ENCODE measurements around the gene ZSCAN31. TPM values are rescaled to one million over a fixed set of nuclear protein-coding genes. Genes with fewer than 3 reads are reported as not detected.

ZSCAN31 gene
- total RNA-seq, 1 donor from 2014 or later: 8.6 TPM

DNA sequence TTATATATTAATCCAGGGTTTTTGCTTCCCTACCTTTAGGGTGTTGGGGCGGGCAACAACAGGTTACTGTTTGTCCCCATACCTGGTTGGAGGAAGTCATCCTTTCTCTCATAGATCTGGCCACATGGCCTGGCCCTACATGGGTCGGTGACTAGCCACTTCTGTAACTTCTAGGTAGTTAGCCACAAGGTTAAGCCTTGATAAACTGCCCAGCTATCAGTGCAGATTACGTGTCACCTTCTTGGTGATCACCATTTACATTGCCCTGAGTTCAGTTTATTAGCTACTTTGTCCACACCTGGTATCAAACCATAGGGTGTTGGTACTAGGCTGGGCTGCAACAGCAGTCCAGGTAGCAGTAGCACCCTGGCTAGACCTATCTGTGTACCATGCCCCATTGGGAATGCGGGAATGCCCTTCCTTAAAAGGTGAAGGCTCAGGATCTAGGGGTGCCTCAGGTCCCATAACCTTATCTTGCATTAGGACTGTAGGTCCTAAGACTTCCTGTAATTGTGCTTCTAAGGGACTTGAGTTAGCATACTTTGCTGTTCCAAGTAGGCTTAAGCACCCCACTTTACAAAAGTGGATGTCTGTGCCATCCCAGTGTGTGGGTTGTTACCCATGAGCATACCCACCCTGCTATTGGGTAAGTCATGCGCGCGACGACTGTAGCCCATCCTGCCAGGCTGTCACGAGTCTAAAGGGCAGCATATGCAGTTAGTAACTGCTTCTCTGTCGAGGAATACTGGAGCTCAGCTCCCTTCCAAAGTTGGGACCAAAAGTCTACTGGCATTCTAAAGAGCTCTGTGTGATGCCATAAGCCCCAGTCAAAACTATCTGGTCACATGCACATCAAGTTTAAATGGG lies 19.0 kb upstream of the ZSCAN31 start:
- DNase-seq (no peak), ATAC-seq (no peak)
- intact Hi-C loops (cut with micrococcal nuclease): loop anchor here (10.0 kb wide), 1 partner anchor 220 kb away; no protein-coding TSS in a partner anchor

DNA sequence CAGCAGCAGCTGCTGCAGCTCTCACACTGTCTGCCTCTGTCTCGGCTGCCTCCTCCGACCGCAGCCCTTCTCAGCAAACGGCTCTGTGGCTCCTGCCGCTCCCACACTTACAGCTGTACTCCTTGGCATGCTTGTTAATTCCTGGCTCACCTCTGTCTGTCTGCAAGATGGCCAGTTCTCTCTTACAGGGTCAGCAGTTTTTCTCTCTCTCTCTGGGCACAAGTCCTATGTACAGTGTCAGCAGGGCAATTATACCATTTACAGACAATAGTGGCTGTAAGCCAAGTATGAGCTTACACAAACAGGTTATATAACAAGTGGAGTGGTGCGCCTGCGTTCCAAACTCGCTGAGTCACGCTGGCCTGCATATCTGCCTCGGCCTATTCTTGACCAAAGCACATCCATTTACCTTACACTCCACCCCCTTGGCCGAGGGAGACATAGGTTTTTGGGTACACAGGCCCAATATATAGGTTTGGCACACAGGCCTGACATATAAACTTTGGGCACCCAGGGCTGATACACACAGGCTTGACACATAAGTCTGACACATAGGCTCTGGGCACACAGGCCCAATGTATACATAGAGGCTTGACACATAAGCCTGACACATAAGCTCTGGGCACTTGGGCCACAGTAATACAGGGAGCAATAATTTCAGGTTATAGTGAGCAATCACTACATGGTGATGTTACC lies 18.2 kb upstream of the ZSCAN31 start:
- peak; percentile 63 for DNase-seq
- intact Hi-C loops (cut with micrococcal nuclease): loop anchor here (10.0 kb wide), 1 partner anchor 219 kb away; no protein-coding TSS in a partner anchor
- peak; percentile 3 for ATAC-seq

DNA sequence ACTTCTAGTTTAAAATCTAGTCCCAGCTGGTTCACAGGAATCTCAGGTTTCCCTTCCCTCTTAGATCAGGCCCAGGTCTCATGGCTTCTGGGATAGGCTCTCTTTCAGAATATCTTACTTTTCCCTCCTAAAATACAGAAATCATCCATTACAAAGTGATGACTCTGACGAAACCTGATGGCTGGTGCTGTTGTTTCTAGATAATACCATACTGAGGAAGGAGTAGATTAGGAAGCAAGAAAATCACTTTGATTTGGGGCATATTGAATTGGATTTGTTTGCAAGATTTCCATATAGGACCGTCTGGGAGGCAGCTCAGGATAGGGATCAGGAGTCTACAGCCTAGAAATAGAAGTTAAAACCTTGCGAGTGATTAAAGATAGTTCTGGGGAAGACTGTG lies 17.4 kb upstream of the ZSCAN31 start:
- intact Hi-C loops (cut with micrococcal nuclease): loop anchor here (10.0 kb wide), 1 partner anchor 219 kb away; no protein-coding TSS in a partner anchor
- ATAC-seq (no peak), DNase-seq (no peak)

DNA sequence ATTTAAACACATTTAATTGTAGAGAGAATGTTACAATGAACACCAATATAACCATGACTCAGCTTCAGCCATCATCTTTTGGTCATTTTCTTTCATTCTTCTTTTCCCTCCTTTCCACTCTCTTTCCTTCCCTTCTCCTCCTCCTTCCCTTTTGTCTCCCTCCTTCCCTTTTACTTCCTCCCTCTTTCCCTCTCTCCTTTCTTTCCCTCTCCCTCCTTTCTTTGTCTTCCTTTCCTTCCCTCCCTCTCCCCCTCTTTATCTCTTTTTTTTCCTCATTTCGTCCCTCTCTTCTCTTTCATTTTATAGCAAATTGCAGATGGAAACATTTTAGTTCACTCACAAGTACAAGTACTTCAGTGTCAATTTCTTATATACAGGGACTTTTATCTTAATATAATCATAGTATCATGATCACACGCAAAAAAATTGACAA lies 15.6 kb upstream of the ZSCAN31 start:
- intact Hi-C loops (cut with micrococcal nuclease): loop anchor here (10.0 kb wide), 1 partner anchor 217 kb away; no protein-coding TSS in a partner anchor
- ATAC-seq (no peak), DNase-seq (no peak)

DNA sequence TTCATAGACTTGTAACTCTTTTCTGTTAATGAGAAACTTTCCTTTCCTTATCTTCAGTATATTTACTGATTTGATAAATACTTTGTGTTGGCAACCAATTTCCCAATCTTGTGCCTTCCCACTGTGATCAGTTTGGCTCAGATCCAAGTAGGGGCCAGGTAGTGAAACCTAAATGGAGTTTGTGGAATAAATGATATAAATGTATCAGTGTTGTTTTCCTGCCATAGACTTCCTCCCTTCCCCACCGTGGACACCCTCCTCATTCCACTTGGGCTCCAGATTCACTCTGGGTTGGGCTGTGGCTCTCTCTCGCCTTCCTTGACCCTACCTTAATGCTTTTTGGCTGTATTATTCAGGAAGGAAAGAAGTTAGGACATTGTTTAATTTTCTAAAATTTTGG lies 15.1 kb upstream of the ZSCAN31 start:
- intact Hi-C loops (cut with micrococcal nuclease): loop anchor here (10.0 kb wide), 1 partner anchor 216 kb away; no protein-coding TSS in a partner anchor
- ATAC-seq (no peak), DNase-seq (no peak)

DNA sequence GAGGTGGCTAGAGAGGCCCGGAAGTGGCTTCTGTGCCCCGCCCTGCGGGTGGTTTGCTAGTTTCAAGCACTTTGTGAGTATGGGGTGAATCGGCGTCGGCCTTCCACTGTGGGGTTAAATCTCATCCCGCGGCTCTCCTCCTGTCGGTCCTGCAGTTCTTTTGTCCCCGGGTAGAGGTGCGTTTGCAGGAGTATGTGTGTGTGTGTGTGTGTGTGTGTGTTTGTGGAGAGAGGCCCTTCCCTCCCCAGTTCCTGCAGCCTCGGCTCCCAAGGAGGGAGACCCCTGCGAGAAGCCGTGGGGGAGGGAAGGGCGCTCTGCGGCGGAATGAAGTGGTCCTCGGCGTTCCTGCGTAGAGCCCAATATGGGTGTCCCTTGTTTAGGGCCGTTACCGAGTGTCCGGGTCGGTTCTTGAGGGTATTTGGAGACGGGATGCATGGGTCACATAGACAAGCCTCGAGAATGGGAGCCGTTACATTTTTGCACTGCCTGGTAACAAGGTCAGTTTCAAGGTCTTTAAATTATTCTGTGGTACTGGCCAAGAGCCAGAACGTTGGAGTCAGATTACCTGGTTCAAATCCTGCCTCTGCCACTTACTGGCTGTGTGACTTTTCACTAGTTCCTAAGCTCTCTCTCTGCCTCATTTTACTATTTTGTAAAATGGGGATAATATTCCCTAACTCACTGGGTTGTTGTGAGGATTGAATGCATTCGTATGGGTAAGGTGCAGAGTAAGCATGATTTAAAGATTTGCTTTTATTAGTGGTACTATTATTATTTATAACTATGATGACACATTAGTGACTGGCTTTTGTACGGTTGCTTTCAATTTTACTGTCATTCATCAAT lies 14.2 kb upstream of the ZSCAN31 start, which contains the start of gene ZKSCAN3:
Gene ZKSCAN3 (plus strand): TSS at position 56 of the 846 bp plus-strand sequence. CDS start 9,640 bp downstream, outside the sequence.
- DNase-seq (peak; percentile 88), ATAC-seq (peak; percentile 98)
- intact Hi-C loops (cut with micrococcal nuclease): loop anchor here (10.0 kb wide), 1 partner anchor 215 kb away; no protein-coding TSS in a partner anchor

DNA sequence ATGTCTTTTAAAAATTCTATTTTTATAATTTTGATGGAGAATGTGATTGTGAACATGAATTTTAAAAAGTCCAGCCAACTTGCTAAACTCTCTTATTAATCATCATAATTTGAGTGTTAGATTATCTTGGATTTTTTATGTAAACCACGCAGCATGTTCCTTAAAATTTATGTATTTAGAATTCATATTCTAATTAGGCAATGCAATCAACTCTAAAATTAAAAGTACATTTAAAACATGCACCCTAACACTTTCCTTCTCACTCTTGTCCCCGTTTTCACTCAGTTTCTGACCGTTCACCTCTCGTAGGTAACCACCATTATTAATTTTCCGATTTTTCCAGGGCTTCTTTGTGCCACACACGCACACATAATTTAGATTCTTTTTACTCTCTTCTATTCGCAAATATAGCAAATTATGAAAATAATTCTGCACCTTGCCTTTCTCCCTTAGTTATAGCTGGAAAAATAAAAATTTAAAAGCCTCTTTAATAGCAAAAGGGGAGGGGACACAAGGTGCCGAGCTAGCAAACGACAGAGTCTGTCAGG lies 13.5 kb upstream of the ZSCAN31 start:
- intact Hi-C loops (cut with micrococcal nuclease): no loop called here
- no peak for DNase-seq
- ATAC-seq: no peak

DNA sequence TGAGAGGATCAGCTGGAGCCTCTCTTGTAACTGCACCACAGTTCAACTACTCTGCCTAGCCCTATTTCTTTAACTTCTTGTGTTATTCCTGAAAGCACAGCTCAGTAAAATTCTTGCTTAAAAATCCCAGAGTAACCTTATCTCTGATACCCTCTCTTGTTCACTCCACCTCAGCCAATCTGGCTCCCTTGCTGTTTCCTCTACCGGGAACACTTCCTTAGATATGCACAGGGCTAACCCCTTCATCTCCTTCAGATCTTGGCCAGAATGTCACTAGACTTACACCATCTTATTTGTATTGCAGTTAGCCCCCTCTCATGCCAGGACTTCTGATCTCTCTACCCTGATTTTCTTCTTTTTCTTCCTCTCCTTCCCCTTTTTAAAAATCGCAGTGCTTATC lies 11.2 kb upstream of the ZSCAN31 start:
- no peak for DNase-seq
- intact Hi-C loops (cut with micrococcal nuclease): no loop called here
- no peak for ATAC-seq

DNA sequence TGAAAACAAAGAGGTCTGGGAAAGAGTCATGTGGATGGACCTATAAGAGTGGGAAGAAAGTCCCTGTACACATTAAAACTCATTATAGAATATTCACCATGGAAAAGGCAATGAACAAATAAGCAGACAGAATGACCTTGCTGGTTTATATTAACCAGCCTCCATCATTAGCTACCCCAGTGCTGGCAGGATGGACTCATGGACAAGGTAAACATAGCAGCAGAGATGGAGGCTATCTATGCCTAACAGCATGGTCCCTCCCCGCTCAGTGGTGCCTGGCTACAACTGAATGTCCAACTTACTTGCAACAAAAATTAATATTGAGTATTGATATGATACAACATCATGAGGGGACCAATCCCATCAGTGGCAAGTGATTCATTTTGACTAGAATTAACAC lies 9.3 kb upstream of the ZSCAN31 start:
- DNase-seq (no peak), ATAC-seq (no peak)
- intact Hi-C loops (cut with micrococcal nuclease): no loop called here

DNA sequence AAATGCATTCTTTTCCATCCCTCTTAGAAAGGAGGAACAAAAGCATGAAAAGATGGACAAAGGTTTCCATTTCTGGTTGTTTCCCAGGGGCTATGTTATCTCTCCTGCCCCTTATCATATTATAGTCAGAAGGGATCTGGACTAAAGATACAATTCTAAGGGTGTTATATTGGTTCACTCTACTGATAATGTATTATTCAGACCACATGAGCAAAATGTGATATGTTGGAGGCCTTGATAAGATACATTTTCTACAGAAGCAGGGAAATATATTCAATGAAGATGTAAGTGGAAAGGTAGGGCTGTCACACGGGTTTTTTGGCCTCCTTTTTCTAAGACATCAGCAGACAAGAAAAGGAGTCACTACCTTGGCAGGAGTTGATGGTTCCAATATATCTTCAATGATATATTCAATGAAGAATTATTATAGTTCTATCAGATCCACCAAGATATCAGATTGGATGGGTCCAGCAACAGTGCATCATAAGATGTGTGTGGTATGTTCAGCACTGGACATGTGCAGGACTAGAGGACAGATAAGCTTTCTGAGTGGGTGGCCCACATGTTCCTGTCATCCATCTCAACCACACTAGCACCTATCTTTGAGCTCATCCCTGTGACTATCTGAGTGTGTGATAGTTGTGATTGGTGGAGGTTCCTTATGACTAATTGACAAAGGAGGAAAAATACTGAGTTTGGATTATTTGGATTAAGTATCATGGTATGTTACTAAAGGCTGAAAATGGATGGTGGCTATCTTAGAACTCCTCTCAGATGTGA lies 8.1 kb upstream of the ZSCAN31 start:
- intact Hi-C loops (cut with micrococcal nuclease): no loop called here
- DNase-seq (no peak), ATAC-seq (no peak)

DNA sequence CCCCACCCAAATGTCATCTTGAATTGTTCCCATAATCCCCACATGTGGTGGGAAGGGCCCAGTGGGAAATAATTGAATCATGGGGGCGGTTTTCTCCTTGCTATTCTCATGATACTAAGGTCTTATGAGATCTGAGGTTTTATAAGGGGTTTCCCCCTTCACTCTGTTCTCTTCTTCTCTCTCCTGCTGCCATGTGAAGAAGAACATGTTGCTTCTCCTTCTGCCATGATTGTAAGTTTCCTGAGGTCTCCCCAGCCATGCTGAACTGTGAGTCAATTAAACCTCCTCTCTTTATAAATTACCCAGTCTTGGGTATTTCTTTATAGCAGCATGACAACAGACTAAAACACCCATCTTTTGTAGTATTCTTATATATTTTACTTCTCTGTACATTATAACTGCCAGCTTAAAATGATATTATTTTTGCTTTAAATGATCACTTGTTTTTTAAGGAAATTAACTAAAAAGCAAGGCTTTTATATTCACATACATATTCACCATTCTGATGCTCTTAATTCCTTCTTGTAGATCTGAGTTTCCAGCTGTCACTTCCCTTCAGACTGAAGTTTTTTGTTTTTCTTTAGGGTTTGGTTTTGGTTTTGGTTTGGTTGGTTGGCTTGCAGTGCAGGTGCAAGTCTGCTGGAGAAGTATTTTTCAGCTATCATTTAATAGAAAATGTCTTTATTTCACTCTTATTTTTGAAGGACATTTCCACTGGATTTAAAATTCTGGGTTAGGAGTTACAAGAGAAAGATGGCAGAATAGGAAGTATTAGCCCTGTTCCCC lies 4.6 kb upstream of the ZSCAN31 start:
- ATAC-seq (no peak), DNase-seq (no peak)
- intact Hi-C loops (cut with micrococcal nuclease): no loop called here

DNA sequence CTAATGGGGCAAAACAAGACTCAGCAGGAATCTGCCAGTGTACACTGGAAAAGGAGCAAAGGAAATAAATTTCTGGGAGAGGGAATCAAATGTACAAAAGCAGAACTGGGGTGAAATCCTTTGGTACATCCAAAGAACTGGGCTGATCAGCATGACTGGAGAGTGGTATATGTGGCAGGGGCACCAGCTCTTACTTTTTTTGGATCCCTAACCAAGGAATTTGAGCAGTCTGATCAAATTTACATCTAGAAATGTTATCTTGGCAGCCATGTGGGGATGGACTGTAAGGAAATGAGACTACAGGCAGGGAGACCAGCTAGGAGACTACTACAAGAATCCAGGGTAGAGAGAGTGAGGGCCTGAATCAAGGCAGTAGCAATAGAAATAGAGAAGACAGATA lies 1.2 kb upstream of the ZSCAN31 start:
- intact Hi-C loops (cut with micrococcal nuclease): no loop called here
- ATAC-seq (no peak), DNase-seq (no peak)

DNA sequence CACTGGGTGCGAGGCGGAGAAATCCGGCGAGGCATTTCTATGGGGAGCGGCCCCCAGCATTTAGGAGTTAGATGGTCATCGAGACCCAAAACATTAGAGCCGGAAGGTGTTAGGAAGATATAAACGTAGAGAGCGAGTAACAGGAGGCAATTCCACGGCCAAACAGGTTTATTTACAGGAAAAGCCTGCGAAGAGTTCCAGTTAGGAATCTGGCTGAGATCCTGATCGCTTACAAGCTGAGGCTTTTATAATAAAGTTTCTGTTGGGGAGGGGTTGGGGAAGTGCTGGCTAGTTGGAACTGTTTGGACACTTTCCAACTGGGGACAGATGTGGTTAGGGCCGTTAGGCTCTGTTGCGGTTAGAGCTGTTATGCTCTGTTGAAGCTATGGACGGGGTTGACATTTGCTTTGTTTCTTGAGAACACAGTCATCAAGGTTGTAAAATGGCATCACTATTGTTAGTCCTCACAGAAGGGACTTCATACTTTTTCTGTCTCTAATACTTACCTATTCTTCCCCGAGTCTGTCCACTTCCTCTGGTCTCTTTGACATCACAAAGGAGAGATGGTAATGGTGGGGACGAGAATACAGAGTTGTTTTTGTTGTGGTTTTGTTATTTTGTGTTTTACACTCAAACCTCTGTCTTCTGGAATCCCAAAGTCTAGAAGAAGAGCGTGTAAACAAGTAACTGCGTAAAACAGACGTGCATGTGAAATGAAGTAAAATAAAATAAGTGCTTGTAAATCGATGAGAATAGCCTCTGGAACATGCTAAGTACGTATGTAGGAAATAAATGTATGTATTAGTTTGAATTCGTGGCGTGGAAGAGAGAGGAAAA lies 554 bp upstream of the ZSCAN31 start:
- intact Hi-C loops (cut with micrococcal nuclease): no loop called here
- no peak for DNase-seq
- peak; percentile 53 for ATAC-seq

DNA sequence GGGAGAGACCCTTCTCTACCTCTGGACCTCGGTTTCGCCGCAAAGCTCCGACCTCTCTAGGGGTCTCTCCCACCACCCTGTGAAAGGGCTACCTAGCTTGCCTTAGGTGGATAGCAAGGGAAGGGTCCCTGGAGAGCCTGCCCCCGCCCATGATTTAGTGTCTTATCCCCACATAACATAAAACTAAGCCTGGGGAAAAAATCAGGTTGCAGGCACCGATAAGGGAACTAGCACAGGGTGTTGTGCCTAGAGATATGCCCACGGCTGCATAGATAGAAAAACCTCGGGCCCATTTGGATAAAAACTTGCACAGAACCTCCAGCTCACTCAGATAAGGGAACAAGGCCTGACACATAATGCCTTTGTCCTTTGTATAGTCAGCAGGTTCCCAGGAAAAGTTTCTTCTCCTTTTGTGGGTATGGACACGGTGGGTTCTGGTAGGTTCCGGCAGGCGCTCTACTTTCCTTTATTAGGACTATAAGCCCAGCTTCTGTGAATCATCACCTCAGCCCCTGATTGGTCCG lies 846 bp downstream of the ZSCAN31 start:
- DNase-seq (no peak), ATAC-seq (no peak)
- intact Hi-C loops (cut with micrococcal nuclease): no loop called here

DNA sequence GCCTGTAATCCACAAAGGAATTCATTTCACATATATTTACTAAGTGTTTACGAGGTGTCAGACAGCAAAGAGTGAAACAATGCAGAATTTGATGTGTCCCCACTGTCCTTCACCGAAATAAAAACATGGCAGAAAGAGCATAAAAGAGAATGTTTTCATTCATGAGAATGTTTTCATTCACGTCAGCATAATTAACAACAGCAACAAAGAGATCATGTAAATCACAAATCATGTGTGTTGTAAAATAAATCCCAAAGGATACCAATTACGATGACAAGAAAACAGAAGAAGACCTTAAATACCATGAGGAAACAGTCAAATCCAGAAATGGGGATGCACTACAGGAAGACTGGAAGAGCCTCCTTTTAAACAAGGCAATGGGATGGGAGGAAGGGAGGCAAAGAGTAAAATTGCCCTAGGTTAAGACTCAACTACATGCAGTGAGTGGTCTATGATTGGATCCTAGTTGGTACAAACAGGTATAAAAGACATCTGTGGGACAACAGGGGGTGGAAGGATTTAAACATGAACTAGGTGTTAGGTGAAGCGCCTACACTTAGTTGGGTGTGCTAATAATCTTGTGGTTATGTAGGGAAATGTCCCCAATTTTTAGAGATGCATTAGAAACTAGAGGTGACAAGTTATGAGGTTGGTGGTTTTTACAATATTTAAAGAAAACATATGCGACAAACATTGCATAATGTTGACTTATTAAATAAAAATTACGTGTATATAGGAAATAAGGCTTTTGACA lies 1.5 kb downstream of the ZSCAN31 start:
- intact Hi-C loops (cut with micrococcal nuclease): no loop called here
- DNase-seq (no peak), ATAC-seq (no peak)

DNA sequence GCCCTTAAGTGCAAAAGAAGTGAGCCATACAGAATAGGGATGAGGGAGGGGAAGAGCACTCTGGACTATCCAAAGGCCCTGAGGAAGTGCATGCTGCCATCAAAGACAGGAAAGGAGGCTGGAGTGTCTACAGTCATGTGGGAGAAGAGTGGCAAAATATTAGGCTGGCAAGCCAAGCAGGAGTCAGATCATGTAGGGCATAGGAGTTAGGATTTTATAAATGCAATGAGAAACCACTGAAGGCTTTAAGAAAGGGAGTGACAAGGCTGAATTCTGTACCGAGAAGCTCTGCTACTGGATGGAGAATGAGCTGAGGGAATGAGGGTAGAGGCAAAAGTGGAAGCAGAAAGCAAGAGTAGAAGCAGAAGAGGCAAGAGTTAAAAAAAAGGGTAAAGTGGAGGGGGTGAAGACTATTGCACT lies 2.3 kb downstream of the ZSCAN31 start:
- intact Hi-C loops (cut with micrococcal nuclease): no loop called here
- ATAC-seq (no peak), DNase-seq (no peak)

All from left ventricle myocardium superior (tissue), 1 donor.